Neural cell (in vitro differentiated cells): ENCODE results near the gene AGBL3.

Experiments
- EZH2 ChIP-seq: fragments of 200-600, 300-800 bp; shearing (Covaris generic), sonication (generic); IDR thresholded peaks from 2 replicates; pipeline ENCODE4 v1.6.1; 2014; ENCODE audit warnings: antibody characterized with exemption, low read length, borderline replicate concordance, mild to moderate bottlenecking; ENCODE audit not compliant: insufficient read depth, poor library complexity, severe bottlenecking
- POLR2AphosphoS5 ChIP-seq: IDR thresholded peaks from 2 replicates; pipeline ENCODE4 v1.6.1; 2012
- TAF1 ChIP-seq: IDR thresholded peaks from 2 replicates; pipeline ENCODE4 v1.6.1; 2012; ENCODE audit warnings: low read depth
- TF ChIP-seq, protein P1 (sequence below): fragments of 450-650 bp; IDR thresholded peaks from 2 replicates; pipeline ENCODE4 v1.5.1; 2014; ENCODE audit warnings: antibody characterized with exemption, mild to moderate bottlenecking, moderate library complexity; ENCODE audit not compliant: poor library complexity, severe bottlenecking

DNA sequence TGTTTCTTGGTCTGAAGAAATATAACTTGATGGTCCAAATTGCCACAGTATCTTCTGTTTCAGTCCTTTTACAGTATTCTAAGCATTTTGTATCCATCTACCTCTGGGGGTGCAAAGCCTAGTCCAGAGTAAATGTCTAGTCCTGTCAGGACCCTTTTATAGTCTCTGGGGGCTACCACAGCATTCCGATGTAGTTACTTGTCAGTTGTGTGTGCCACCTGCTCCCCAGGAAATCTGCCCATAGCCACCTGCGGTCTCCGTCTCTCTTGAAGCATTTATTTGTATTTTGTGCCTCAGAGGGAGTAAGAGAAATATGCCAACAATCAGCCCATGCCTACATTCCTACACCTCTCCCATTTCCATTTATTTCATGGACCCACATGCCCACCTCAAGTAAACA, 12.8 kb downstream of the AGBL3 start:
- TF ChIP-seq POLR2AphosphoS5 (no peak), TAF1 (no peak), EZH2 (no peak)
- TF ChIP-seq, protein P1, sequence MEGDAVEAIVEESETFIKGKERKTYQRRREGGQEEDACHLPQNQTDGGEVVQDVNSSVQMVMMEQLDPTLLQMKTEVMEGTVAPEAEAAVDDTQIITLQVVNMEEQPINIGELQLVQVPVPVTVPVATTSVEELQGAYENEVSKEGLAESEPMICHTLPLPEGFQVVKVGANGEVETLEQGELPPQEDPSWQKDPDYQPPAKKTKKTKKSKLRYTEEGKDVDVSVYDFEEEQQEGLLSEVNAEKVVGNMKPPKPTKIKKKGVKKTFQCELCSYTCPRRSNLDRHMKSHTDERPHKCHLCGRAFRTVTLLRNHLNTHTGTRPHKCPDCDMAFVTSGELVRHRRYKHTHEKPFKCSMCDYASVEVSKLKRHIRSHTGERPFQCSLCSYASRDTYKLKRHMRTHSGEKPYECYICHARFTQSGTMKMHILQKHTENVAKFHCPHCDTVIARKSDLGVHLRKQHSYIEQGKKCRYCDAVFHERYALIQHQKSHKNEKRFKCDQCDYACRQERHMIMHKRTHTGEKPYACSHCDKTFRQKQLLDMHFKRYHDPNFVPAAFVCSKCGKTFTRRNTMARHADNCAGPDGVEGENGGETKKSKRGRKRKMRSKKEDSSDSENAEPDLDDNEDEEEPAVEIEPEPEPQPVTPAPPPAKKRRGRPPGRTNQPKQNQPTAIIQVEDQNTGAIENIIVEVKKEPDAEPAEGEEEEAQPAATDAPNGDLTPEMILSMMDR, result no peak
